ENCODE measurements around the gene PMPCA. TPM values are rescaled to one million over a fixed set of nuclear protein-coding genes. Genes with fewer than 3 reads are reported as not detected.
"Not testable (repeated sequence)": the region's sequence is repeated elsewhere in the genome, so short reads cannot be mapped to it uniquely, and the experiment has no call there.

Gene PMPCA
- total and polyA plus RNA-seq, 2 of the 8 experiments (the other 6 are each of a cell fraction or from before 2014, with no cell fraction given), result 60.0 to 88.2 TPM

GRCh38 chr9:136405481-136405880 is 5.0 kb upstream of the PMPCA start (continued):
- TF ChIP-seq KDM4A (IDR thresholded peaks at IDR 0.05; ENCODE audit: low read depth, low read length, severe bottlenecking) (no peak), RBBP5 (IDR thresholded peaks at IDR 0.05; ENCODE audit: borderline replicate concordance, low read depth, low read length) (no peak), ASH2L (IDR thresholded peaks at IDR 0.05; ENCODE audit: low read length) (no peak)

GRCh38 chr9:136405904-136406303 is 4.6 kb upstream of the PMPCA start:
- not testable (repeated sequence) for H2BK20ac ChIP-seq (ENCODE audit: low read length); H3K23ac ChIP-seq (ENCODE audit: insufficient read length); H2BK120ac ChIP-seq (replicated peaks; ENCODE audit: low read depth, low read length); H3K4me2 ChIP-seq (ENCODE audit: insufficient read depth in 1 of 2, low read depth in 2 of 2, low read length in 2 of 2); H2AFZ ChIP-seq (ENCODE audit: low read length); H3K9me3 ChIP-seq (ENCODE audit: insufficient read depth in 2 of 2, low read depth in 1 of 2, low read length in 1 of 2); H2BK15ac ChIP-seq (ENCODE audit: low read length); DNase-seq (ENCODE audit: low read depth in 1 of 2, low spot score in 2 of 2); H3K23me2 ChIP-seq (ENCODE audit: low read depth, low read length); H3K9ac ChIP-seq (replicated peaks in 1 of 4; ENCODE audit: extremely low read depth in 1 of 4, low read depth in 3 of 4, low read length in 3 of 4); H3K27me3 ChIP-seq (replicated peaks in 1 of 4; ENCODE audit: control insufficient read depth in 3 of 4, extremely low read depth in 1 of 4, insufficient read depth in 3 of 4, low read length in 3 of 4); H2BK12ac ChIP-seq (ENCODE audit: low read depth, low read length); H2BK5ac ChIP-seq (ENCODE audit: low read depth, low read length); H3K4ac ChIP-seq (replicated peaks; ENCODE audit: insufficient read length, low read depth, low read length); H4K8ac ChIP-seq (ENCODE audit: extremely low read depth, insufficient read depth, low read length); H2AK5ac ChIP-seq (ENCODE audit: low read depth, low read length); H3K4me1 ChIP-seq (replicated peaks in 1 of 4; ENCODE audit: control insufficient read depth in 3 of 4, insufficient read depth in 4 of 4, low read length in 3 of 4); H3K18ac ChIP-seq (ENCODE audit: extremely low read depth, low read length); H4K20me1 ChIP-seq (replicated peaks in 1 of 2; ENCODE audit: control insufficient read depth in 1 of 2, insufficient read depth in 2 of 2, low read length in 2 of 2); H3K4me3 ChIP-seq (ENCODE audit: extremely low read depth in 1 of 4, insufficient read depth in 2 of 4, low read depth in 3 of 4, low read length in 4 of 4); H4K5ac ChIP-seq (ENCODE audit: insufficient read length, low read depth, low read length); FAIRE-seq; H3K56ac ChIP-seq (replicated peaks; ENCODE audit: insufficient read length, low read depth, low read length); H3K14ac ChIP-seq (ENCODE audit: insufficient read length); H3K27ac ChIP-seq (ENCODE audit: low read depth, low read length); H4K91ac ChIP-seq (replicated peaks; ENCODE audit: insufficient read length, low read length)
- ChIA-PET POLR2A (ENCODE audit: partially characterized antibody) (interaction anchor here (0.8 to 1.6 kb wide), 3 partner anchors 12 to 66 kb away, joined by 3 to 7 read pairs (median 4); no protein-coding TSS in a partner anchor), CTCF (ENCODE audit: partially characterized antibody) (interaction anchor here (1.3 kb wide), 1 partner anchor 288 kb away, joined by 3 read pairs; no protein-coding TSS in a partner anchor)
- WGBS, 2 experiments (ENCODE audit: extremely low coverage in 1 of 2, insufficient coverage in 1 of 2, insufficient read length in 1 of 2, insufficient replicate concordance in 2 of 2, low coverage in 1 of 2, low lambda C conversion rate in 2 of 2, missing lambda C conversion rate in 1 of 2), result 94% methylated on average over 10 of the region's 10 CpGs; no CpG with 5 or more reads in 1 of the 2 experiments
- Histone ChIP-seq H3K79me1 (ENCODE audit: low read depth, low read length) (peaks cover 13% of the 10 kb centered on the region), H3K79me2 (ENCODE audit: control insufficient read depth in 1 of 2, insufficient read depth in 2 of 2, low read length in 2 of 2) (peaks cover 2 to 22% of the 10 kb centered on the region in 2 experiments; a peak in 3 of 4 replicates), H3K36me3 (ENCODE audit: control insufficient read depth in 2 of 4, insufficient read depth in 4 of 4, low read length in 3 of 4) (peaks cover 14 to 53% (median 36%) of the 10 kb centered on the region in 4 experiments; a peak in 7 of 8 replicates)

Measured in H1 (cell line).